Fibroblast of peridontal ligament (primary cell): Measurements from ENCODE around the gene LGR5.
A peak's percentile ranks its signal among the peaks of the same experiment; 100 is the strongest.

ENCODE experiments used
- DNase-seq: peaks from one replicate; pipeline ENCODE4 v3.0.0-alpha.2; 2010; ENCODE audit errors: extremely low read depth

The LGR5 gene

GRCh38 chr12:71439362-71439612 lies 311 bp upstream of the LGR5 start:
- DNase-seq, result no peak

- DNase-seq, result no peak
Measured at GRCh38 chr12:71440345-71440762, 756 bp downstream of the LGR5 start.

- no peak for DNase-seq
Measured at GRCh38 chr12:71440763-71441748, 1.5 kb downstream of the LGR5 start.

GRCh38 chr12:71441836-71442566 lies 2.4 kb downstream of the LGR5 start:
- DNase-seq, result no peak

GRCh38 chr12:71442567-71442931 lies 3.0 kb downstream of the LGR5 start:
- no peak for DNase-seq

GRCh38 chr12:71445071-71445470 lies 5.5 kb downstream of the LGR5 start:
- DNase-seq, result no peak

- DNase-seq, result peak; percentile 16
Measured at GRCh38 chr12:71447691-71448132, 8.1 kb downstream of the LGR5 start.

GRCh38 chr12:71448150-71448581 lies 8.6 kb downstream of the LGR5 start:
- peak; percentile 23 for DNase-seq

- DNase-seq, result no peak
Measured at GRCh38 chr12:71449373-71450070, 9.9 kb downstream of the LGR5 start.

- DNase-seq, result no peak
Measured at GRCh38 chr12:71452006-71452405, 12.4 kb downstream of the LGR5 start.

GRCh38 chr12:71455028-71455737 lies 15.6 kb downstream of the LGR5 start:
- DNase-seq, result no peak

GRCh38 chr12:71456316-71456715 lies 16.7 kb downstream of the LGR5 start:
- DNase-seq, result no peak

- no peak for DNase-seq
Measured at GRCh38 chr12:71456990-71457389, 17.4 kb downstream of the LGR5 start.

- DNase-seq, result no peak
Measured at GRCh38 chr12:71460318-71460717, 20.7 kb downstream of the LGR5 start.

GRCh38 chr12:71460850-71461609 lies 21.4 kb downstream of the LGR5 start:
- DNase-seq, result no peak

GRCh38 chr12:71461787-71462328 lies 22.3 kb downstream of the LGR5 start:
- no peak for DNase-seq

- DNase-seq, result no peak
Measured at GRCh38 chr12:71465796-71466195, 26.2 kb downstream of the LGR5 start.

- DNase-seq, result no peak
Measured at GRCh38 chr12:71469258-71469750, 29.7 kb downstream of the LGR5 start.

- peak; percentile 50 for DNase-seq
Measured at GRCh38 chr12:71472441-71472911, 32.9 kb downstream of the LGR5 start.

GRCh38 chr12:71474791-71475190 lies 35.2 kb downstream of the LGR5 start:
- DNase-seq, result no peak
